ENCODE results near the gene EXOC2. TPM values are rescaled to one million over a fixed set of nuclear protein-coding genes. Genes with fewer than 3 reads are reported as not detected.

EXOC2 gene
- 10 to 100 TPM; 21.1 to 32.8 (median 28.2) TPM for total RNA-seq
- polyA plus RNA-seq: 10 to 100 TPM in 1 of 3 donors, 1 to 10 TPM in 2; 7.0 to 10.6 (median 8.1) TPM
- long read RNA-seq, donor 1, full-length matches to known transcripts: 1 of 6 reads
- long read RNA-seq, donor 1, partial matches to known transcripts: 5 of 6 reads
- long read RNA-seq, donor 1, other reads (novel, unspliced or antisense): 0 of 6 reads
- long read RNA-seq, donor 2, full-length matches to known transcripts: 4 of 4 reads
- long read RNA-seq, donor 2, partial matches to known transcripts: 0 of 4 reads
- long read RNA-seq, donor 2, other reads (novel, unspliced or antisense): 0 of 4 reads

GRCh38 chr6:692858-693722, at the start of gene EXOC2:
TSS of gene EXOC2 (minus strand) at chr6:693139. CDS start at chr6:637818, 55,321 bp downstream.
- H3K9me3 ChIP-seq: no peaks in the 10 kb centered on the region
- 1 to 3% (median 2%) methylated on average over 35 to 63 of the region's 63 CpGs for WGBS, 5 donors

GRCh38 chr6:741410-742339, 48.7 kb upstream of the EXOC2 start:
- no peak for TF ChIP-seq POLR2A (IDR thresholded peaks at IDR 0.05)
- no peak for TF ChIP-seq CTCF (IDR thresholded peaks at IDR 0.05 in 8 of 11, conservative IDR thresholded peaks at IDR 0.05 in 3 of 11)
- TF ChIP-seq POLR2AphosphoS5 (IDR thresholded peaks at IDR 0.05): no peak
- Histone ChIP-seq H3K4me3 (no peak overlapping the region), H3K27ac (no peak overlapping the region), H3K9me3 (no peaks in the 10 kb centered on the region), H3K36me3 (no peaks in the 10 kb centered on the region), H3K27me3 (replicated peaks in 1 of 7) (peaks cover 0 to 5% (median 0%) of the 10 kb centered on the region in 7 donors), H3K4me1 (no peaks in the 10 kb centered on the region)
- no peak for DNase-seq
- intact Hi-C loops (cut with DNase I; ENCODE audit: low total_unique reads): no loop called here
- 89 to 92% (median 91%) methylated on average over 5 of the region's 5 CpGs for WGBS, 5 donors

More at GRCh38 chr6:692858-693722, at the start of gene EXOC2:
- peak; percentile 98 for DNase-seq
- Histone ChIP-seq H3K27me3 (replicated peaks in 1 of 7) (no peaks in the 10 kb centered on the region), H3K4me1 (peaks cover 12 to 48% (median 22%) of the 10 kb centered on the region in 6 donors), H3K4me3 (peak within 1 kb of the TSS; percentile 79 to 99 (median 92)), H3K27ac (peak within 1 kb of the TSS; percentile 75 to 94 (median 86)), H3K36me3 (peaks cover 0 to 22% (median 4%) of the 10 kb centered on the region in 6 donors)
- intact Hi-C loops (cut with DNase I; ENCODE audit: low total_unique reads): no loop called here
- peak; percentile 92 to 97 (median 94) for TF ChIP-seq POLR2AphosphoS5 (IDR thresholded peaks at IDR 0.05)
- peak in 2 of 3 donors; percentile 45 to 59 for TF ChIP-seq POLR2A (IDR thresholded peaks at IDR 0.05)
- peak in 1 of 11 experiments; percentile 12 for TF ChIP-seq CTCF (IDR thresholded peaks at IDR 0.05 in 8 of 11, conservative IDR thresholded peaks at IDR 0.05 in 3 of 11)

- Histone ChIP-seq H3K9me3 (no peaks in the 10 kb centered on the region), H3K4me3 (no peak overlapping the region), H3K27ac (no peak overlapping the region), H3K27me3 (replicated peaks in 1 of 7) (peaks cover 0 to 26% (median 0%) of the 10 kb centered on the region in 7 donors), H3K36me3 (no peaks in the 10 kb centered on the region), H3K4me1 (no peaks in the 10 kb centered on the region)
- no peak for TF ChIP-seq CTCF (IDR thresholded peaks at IDR 0.05 in 8 of 11, conservative IDR thresholded peaks at IDR 0.05 in 3 of 11)
- TF ChIP-seq POLR2AphosphoS5 (IDR thresholded peaks at IDR 0.05): no peak
- TF ChIP-seq POLR2A (IDR thresholded peaks at IDR 0.05): no peak
- 77 to 90% (median 83%) methylated on average over 20 of the region's 20 CpGs for WGBS, 5 donors
- DNase-seq: no peak
- intact Hi-C loops (cut with DNase I; ENCODE audit: low total_unique reads): no loop called here
These were observed 43.9 kb upstream of the EXOC2 start for GRCh38 chr6:736657-737446.

Data from spleen (tissue), 13 donors.